CD4-positive, alpha-beta T cell (primary cell): ENCODE results near the gene LRRC1. TPM values are rescaled to one million over a fixed set of nuclear protein-coding genes. Genes with fewer than 3 reads are reported as not detected.

Experiments
- ATAC-seq: fragments of 200-7000 bp; cut with Tn5 transposase; one replicate; pipeline ENCODE4 v1.10.0; 2022; ENCODE audit warnings: mild to moderate bottlenecking; ENCODE audit not compliant: poor library complexity
- CTCF ChIA-PET: fragments of 350-600 bp; sonication (Branson Sonifier 250); formaldehyde crosslinking; loops from one replicate; lab custom pipeline; 2021; ENCODE audit warnings: antibody characterized with exemption, inconsistent platforms; lab: Charles Lee
- POLR2A ChIA-PET: fragments of 350-600 bp; sonication (Branson Sonifier 250); formaldehyde crosslinking; loops from one replicate; lab custom pipeline; 2021; ENCODE audit warnings: antibody characterized with exemption, inconsistent platforms; lab: Charles Lee
- DNase-seq, 14 experiments: peaks; one replicate each; pipeline ENCODE4 v3.0.0-alpha.2; 2013 to 2020; ENCODE audit warnings: mixed read lengths in 2 of 14
- H3K27ac ChIP-seq, 2 donors: one replicate each; pipeline versions ENCODE4 v1.5.1 to v1.7.0; 2013; ENCODE audit warnings: low read length in 2 of 2, low read depth in 1 of 2, mild to moderate bottlenecking in 1 of 2
- H3K27me3 ChIP-seq, 2 experiments: 1 replicate in 1 of 2; 2 replicates in 1 of 2; pipeline versions ENCODE4 v1.6.1 to v1.7.0; 2013; ENCODE audit warnings: low read length in 2 of 2, control low read depth in 1 of 2, mild to moderate bottlenecking in 1 of 2, moderate library complexity in 1 of 2; ENCODE audit not compliant: insufficient read depth in 2 of 2, control insufficient read depth in 1 of 2
- H3K36me3 ChIP-seq: one replicate; pipeline ENCODE4 v1.6.1; 2013; ENCODE audit warnings: low read length, control low read depth; ENCODE audit not compliant: insufficient read depth
- H3K4me1 ChIP-seq: one replicate; pipeline ENCODE4 v1.6.1; 2013; ENCODE audit warnings: low read length, control low read depth; ENCODE audit not compliant: insufficient read depth
- H3K4me3 ChIP-seq: one replicate; pipeline ENCODE4 v1.5.1; 2013; ENCODE audit warnings: mild to moderate bottlenecking, low read length, moderate library complexity
- H3K9me3 ChIP-seq, 2 experiments: 1 replicate in 1 of 2; 2 replicates in 1 of 2; pipeline versions ENCODE4 v1.6.1 to v1.7.0; 2013; ENCODE audit warnings: low read length in 2 of 2, mild to moderate bottlenecking in 2 of 2, control low read depth in 1 of 2, moderate library complexity in 1 of 2; ENCODE audit not compliant: control insufficient read depth in 1 of 2, insufficient read depth in 1 of 2
- H3K27ac Mint-ChIP-seq: one replicate; pipeline ENCODE4 v1.8.0; 2020; ENCODE audit warnings: mixed read lengths
- H3K27me3 Mint-ChIP-seq: one replicate; pipeline ENCODE4 v1.8.0; 2021; ENCODE audit warnings: mixed read lengths
- H3K36me3 Mint-ChIP-seq: one replicate; pipeline ENCODE4 v1.8.0; 2021; ENCODE audit warnings: low read depth, mixed read lengths
- H3K4me1 Mint-ChIP-seq: one replicate; pipeline ENCODE4 v1.8.0; 2021; ENCODE audit warnings: low read depth, mixed read lengths
- H3K4me3 Mint-ChIP-seq: one replicate; pipeline ENCODE4 v1.8.0; 2020; ENCODE audit warnings: mild to moderate bottlenecking, mixed read lengths
- H3K9me3 Mint-ChIP-seq: one replicate; pipeline ENCODE4 v1.8.0; 2020; ENCODE audit warnings: mixed read lengths
- intact Hi-C, 2 experiments: fragments of 100-400 bp; cut with DNase I in 1 of 2; cut with micrococcal nuclease in 1 of 2; formaldehyde crosslinking; loops; one replicate each; pipeline versions ENCODE4 v1.15.1 to v1.9.0; 2023 to 2025; cut with DNase I, micrococcal nuclease
- total RNA-seq, 174 experiments: library from RNA in 2 of 174; stranded (reverse) in 2 of 174; gene quantifications; one replicate each; pipeline ENCODE4 v1.2.3 and lab custom pipeline; 2021 to 2026
- TF ChIP-seq, protein P1 (sequence below): fragments of 200-600 bp; IDR thresholded peaks from one replicate; pipeline ENCODE4 v1.8.0; 2022; ENCODE audit warnings: antibody characterized with exemption, mild to moderate bottlenecking

The LRRC1 gene
- total RNA-seq, 2 experiments from 2014 or later = 0.78 to 1.1 TPM

DNA sequence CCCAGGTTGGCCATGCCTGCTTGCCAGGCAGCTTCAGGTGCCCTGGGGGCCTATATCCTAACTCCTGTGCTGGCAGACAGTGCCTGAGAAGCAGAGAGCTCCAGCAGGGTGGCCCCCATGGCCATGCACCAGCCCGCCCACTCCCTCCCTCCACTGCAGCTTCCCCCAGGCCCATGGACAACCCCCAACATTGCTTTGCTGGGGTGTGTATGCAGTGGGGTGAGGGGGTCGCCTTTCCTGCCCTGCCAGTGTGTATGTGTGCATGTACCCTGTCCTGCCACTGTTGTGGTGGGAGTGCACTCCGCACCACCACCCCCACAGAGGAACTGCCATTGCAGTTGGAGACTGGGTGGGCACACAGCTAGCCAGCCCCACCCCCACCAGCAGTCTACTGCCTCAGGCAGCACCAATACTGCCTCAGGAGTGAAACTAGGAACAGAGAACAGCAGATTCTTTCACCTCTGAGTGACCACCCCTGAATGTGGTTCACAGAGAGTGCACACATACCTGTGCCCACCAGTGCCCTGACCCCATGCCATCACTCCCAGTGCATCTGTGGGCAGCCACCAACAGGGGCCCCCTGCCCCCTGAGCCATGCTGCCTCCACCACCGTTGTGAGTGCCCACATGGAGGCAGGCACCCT, 151.1 kb downstream of the LRRC1 start:
- Histone ChIP-seq H3K4me1 (no peaks in the 10 kb centered on the region), H3K9me3 (peaks cover 0 to 9% of the 10 kb centered on the region in 2 experiments), H3K27ac (no peak overlapping the region), H3K36me3 (no peaks in the 10 kb centered on the region), H3K4me3 (no peak overlapping the region), H3K27me3 (peaks cover 0 to 5% of the 10 kb centered on the region in 2 experiments)
- Mint-ChIP-seq H3K27me3 (no peaks in the 10 kb centered on the region), H3K27ac (no peak overlapping the region), H3K36me3 (no peaks in the 10 kb centered on the region), H3K4me1 (no peaks in the 10 kb centered on the region), H3K4me3 (no peak overlapping the region), H3K9me3 (no peaks in the 10 kb centered on the region)
- no peak for ATAC-seq
- no peak for DNase-seq
- POLR2A ChIA-PET = no interaction called here
- TF ChIP-seq, protein P1, sequence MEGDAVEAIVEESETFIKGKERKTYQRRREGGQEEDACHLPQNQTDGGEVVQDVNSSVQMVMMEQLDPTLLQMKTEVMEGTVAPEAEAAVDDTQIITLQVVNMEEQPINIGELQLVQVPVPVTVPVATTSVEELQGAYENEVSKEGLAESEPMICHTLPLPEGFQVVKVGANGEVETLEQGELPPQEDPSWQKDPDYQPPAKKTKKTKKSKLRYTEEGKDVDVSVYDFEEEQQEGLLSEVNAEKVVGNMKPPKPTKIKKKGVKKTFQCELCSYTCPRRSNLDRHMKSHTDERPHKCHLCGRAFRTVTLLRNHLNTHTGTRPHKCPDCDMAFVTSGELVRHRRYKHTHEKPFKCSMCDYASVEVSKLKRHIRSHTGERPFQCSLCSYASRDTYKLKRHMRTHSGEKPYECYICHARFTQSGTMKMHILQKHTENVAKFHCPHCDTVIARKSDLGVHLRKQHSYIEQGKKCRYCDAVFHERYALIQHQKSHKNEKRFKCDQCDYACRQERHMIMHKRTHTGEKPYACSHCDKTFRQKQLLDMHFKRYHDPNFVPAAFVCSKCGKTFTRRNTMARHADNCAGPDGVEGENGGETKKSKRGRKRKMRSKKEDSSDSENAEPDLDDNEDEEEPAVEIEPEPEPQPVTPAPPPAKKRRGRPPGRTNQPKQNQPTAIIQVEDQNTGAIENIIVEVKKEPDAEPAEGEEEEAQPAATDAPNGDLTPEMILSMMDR = no peak
- intact Hi-C loops = no loop called here
- CTCF ChIA-PET = no interaction called here

DNA sequence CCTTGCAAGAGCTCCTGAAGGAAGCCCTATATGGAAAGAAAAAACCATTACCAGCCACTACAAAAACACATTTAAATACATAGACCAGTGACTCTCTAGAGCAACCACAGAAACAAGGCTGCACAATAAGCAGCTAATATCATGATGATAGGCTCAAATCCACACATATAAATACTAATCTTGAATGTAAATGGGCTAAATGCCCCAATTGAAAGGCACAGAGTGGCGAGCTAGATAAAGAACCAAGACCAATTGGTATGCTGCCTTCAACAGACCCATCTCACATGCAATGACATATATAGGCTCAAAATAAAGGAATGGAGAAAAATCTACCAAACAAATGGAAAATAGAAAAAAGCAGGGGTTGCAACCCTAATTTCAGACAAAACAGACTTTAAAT, 153.0 kb downstream of the LRRC1 start:
- H3K36me3 Mint-ChIP-seq = no peaks in the 10 kb centered on the region
- H3K9me3 Mint-ChIP-seq = no peaks in the 10 kb centered on the region
- ATAC-seq = no peak
- no peaks in the 10 kb centered on the region for H3K27me3 Mint-ChIP-seq
- ChIA-PET CTCF (no interaction called here), POLR2A (no interaction called here)
- Histone ChIP-seq H3K9me3 (peaks cover 0 to 9% of the 10 kb centered on the region in 2 experiments), H3K27me3 (peaks cover 0 to 5% of the 10 kb centered on the region in 2 experiments), H3K4me1 (no peaks in the 10 kb centered on the region), H3K4me3 (no peak overlapping the region), H3K36me3 (no peaks in the 10 kb centered on the region), H3K27ac (no peak overlapping the region)
- intact Hi-C loops = no loop called here
- H3K4me3 Mint-ChIP-seq = no peak overlapping the region
- DNase-seq = no peak
- TF ChIP-seq, protein P1 = no peak
- no peaks in the 10 kb centered on the region for H3K4me1 Mint-ChIP-seq
- H3K27ac Mint-ChIP-seq = no peak overlapping the region

DNA sequence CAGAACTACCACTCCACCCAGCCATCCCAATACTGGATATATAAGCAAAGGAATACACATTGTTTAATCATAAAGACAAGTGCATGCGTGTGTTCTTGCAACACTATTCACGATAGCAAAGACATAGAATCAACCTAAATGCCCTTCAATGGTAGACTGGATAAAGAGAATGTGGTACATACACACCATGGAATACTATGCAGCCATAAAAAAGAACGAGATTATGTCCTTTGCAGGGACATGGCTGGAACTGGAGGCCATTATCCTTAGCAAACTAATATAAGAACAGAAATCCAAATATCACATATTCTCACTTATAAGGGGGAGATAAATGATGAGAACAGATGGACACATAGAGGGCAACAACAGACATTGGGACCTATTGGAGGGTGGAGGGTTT, 156.6 kb downstream of the LRRC1 start:
- H3K27ac ChIP-seq = no peak overlapping the region
- intact Hi-C loops = no loop called here
- Mint-ChIP-seq H3K36me3 (no peaks in the 10 kb centered on the region), H3K4me3 (no peak overlapping the region), H3K27ac (no peak overlapping the region), H3K27me3 (no peaks in the 10 kb centered on the region), H3K4me1 (no peaks in the 10 kb centered on the region), H3K9me3 (no peaks in the 10 kb centered on the region)
- DNase-seq = no peak
- POLR2A ChIA-PET = no interaction called here
- TF ChIP-seq, protein P1 = no peak
- no peak for ATAC-seq
- H3K27me3 ChIP-seq = no peaks in the 10 kb centered on the region
- H3K4me1 ChIP-seq = no peaks in the 10 kb centered on the region
- H3K4me3 ChIP-seq = no peak overlapping the region
- no peaks in the 10 kb centered on the region for H3K9me3 ChIP-seq
- no peaks in the 10 kb centered on the region for H3K36me3 ChIP-seq
- CTCF ChIA-PET = no interaction called here
